ENCODE results near the gene ZNF335. TPM values are rescaled to one million over a fixed set of nuclear protein-coding genes. Genes with fewer than 3 reads are reported as not detected.

Gene ZNF335
- total and polyA plus RNA-seq, 2 of the 13 experiments (the other 11 are each of a cell fraction or from before 2014, with no cell fraction given): 9.7 to 13.7 TPM

- TF ChIP-seq, protein P1, sequence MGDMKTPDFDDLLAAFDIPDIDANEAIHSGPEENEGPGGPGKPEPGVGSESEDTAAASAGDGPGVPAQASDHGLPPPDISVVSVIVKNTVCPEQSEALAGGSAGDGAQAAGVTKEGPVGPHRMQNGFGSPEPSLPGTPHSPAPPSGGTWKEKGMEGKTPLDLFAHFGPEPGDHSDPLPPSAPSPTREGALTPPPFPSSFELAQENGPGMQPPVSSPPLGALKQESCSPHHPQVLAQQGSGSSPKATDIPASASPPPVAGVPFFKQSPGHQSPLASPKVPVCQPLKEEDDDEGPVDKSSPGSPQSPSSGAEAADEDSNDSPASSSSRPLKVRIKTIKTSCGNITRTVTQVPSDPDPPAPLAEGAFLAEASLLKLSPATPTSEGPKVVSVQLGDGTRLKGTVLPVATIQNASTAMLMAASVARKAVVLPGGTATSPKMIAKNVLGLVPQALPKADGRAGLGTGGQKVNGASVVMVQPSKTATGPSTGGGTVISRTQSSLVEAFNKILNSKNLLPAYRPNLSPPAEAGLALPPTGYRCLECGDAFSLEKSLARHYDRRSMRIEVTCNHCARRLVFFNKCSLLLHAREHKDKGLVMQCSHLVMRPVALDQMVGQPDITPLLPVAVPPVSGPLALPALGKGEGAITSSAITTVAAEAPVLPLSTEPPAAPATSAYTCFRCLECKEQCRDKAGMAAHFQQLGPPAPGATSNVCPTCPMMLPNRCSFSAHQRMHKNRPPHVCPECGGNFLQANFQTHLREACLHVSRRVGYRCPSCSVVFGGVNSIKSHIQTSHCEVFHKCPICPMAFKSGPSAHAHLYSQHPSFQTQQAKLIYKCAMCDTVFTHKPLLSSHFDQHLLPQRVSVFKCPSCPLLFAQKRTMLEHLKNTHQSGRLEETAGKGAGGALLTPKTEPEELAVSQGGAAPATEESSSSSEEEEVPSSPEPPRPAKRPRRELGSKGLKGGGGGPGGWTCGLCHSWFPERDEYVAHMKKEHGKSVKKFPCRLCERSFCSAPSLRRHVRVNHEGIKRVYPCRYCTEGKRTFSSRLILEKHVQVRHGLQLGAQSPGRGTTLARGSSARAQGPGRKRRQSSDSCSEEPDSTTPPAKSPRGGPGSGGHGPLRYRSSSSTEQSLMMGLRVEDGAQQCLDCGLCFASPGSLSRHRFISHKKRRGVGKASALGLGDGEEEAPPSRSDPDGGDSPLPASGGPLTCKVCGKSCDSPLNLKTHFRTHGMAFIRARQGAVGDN (CRISPR knock-in tag; IDR thresholded peaks at IDR 0.05): peak; percentile 75
- TF ChIP-seq ZMYM3 (CRISPR knock-in tag; IDR thresholded peaks at IDR 0.05) (peak; percentile 44; the same call in 1 of the 2 replicates), IRF9 (CRISPR knock-in tag; IDR thresholded peaks at IDR 0.05; ENCODE audit: borderline replicate concordance) (0 out of 2 replicates have a peak, but pooled peaks have one; percentile 45), KLF11 (CRISPR knock-in tag; IDR thresholded peaks at IDR 0.05) (peak; percentile 61; the same call in 1 of the 2 replicates), BATF2 (CRISPR knock-in tag; IDR thresholded peaks at IDR 0.05) (no peak), ZNF549 (CRISPR knock-in tag; IDR thresholded peaks at IDR 0.05) (no peak), FOXA3 (CRISPR knock-in tag; IDR thresholded peaks at IDR 0.05) (peak; percentile 28; the same call in 1 of the 2 replicates), RXRB (CRISPR knock-in tag; IDR thresholded peaks at IDR 0.05; ENCODE audit: borderline replicate concordance) (peak; percentile 88), PAXIP1 (CRISPR knock-in tag; conservative IDR thresholded peaks at IDR 0.05) (peak; percentile 50), HOXA3 (CRISPR knock-in tag; IDR thresholded peaks at IDR 0.05) (peak; percentile 67), FOSL2 (CRISPR knock-in tag; IDR thresholded peaks at IDR 0.05) (peak; percentile 37; the same call in 1 of the 2 replicates), ZBTB38 (CRISPR knock-in tag; IDR thresholded peaks at IDR 0.05) (peak; percentile 66; the same call in 1 of the 2 replicates), ZNF629 (CRISPR knock-in tag; conservative IDR thresholded peaks at IDR 0.05) (0 out of 2 replicates have a peak, but pooled peaks have one; percentile 20), ZNF281 (CRISPR knock-in tag; IDR thresholded peaks at IDR 0.05; ENCODE audit: borderline replicate concordance) (peak; percentile 83), TGIF2 (CRISPR knock-in tag; IDR thresholded peaks at IDR 0.05) (0 out of 2 replicates have a peak, but pooled peaks have one; percentile 61)
These were observed 62.0 kb downstream of the ZNF335 start (continued) for GRCh38 chr20:45909817-45910669.

All from HepG2 (cell line).